D721Med (cell line): Measurements from ENCODE around the gene PRR20B.
"Not testable (repeated sequence)": the region's sequence is repeated elsewhere in the genome, so short reads cannot be mapped to it uniquely, and the experiment has no call there.

Experiments used
- DNase-seq: peaks from one replicate; pipeline ENCODE4 v3.0.0; 2011; ENCODE audit warnings: low spot score; ENCODE audit not compliant: insufficient read length
- FAIRE-seq: peaks from 2 replicates; lab custom pipeline; 2011; peaks lifted over from hg19 to GRCh38; lab: Jason Lieb, UNC
- CTCF ChIP-seq: IDR thresholded peaks from 2 replicates; pipeline ENCODE4 v1.5.1; 2012; ENCODE audit warnings: mild to moderate bottlenecking, control low read depth; ENCODE audit not compliant: insufficient read depth; ENCODE audit errors: missing control alignments

Gene PRR20B

GRCh38 chr13:57166897-57167296 is 19.6 kb downstream of the PRR20B start, which contains the start of gene PRR20E:
PRR20E (plus strand) TSS chr13:57167197; CDS start chr13:57167584, 387 bp downstream.
- not testable (repeated sequence) for DNase-seq, FAIRE-seq

- FAIRE-seq (no peak), DNase-seq (no peak)
- no peak for TF ChIP-seq CTCF
Observed at GRCh38 chr13:57191667-57192066, 44.4 kb downstream of the PRR20B start.
